SK-N-SH (cell line): ENCODE results near the gene KLRC1. TPM values are rescaled to one million over a fixed set of nuclear protein-coding genes. Genes with fewer than 3 reads are reported as not detected.

ENCODE experiments used
- CTCF ChIA-PET: fragments of 300-600, 350-600 bp; formaldehyde crosslinking; extraction: SDS; loops from one replicate; lab custom pipeline; 2021; lab: Yijun Ruan, JAX
- POLR2A ChIA-PET: fragments of 350-600 bp; sonication (Branson Sonifier 250); formaldehyde crosslinking; extraction: SDS; loops from one replicate; lab custom pipeline; 2020; ENCODE audit warnings: antibody characterized with exemption, inconsistent platforms; lab: Yijun Ruan, JAX
- DNase-seq: peaks from one replicate; pipeline ENCODE4 v3.0.0; 2012
- H2AFZ ChIP-seq: fragments of 200-600 bp; sonication (generic); 2 replicates; pipeline ENCODE4 v1.8.1; 2016; ENCODE audit warnings: antibody characterized with exemption, mild to moderate bottlenecking, low read depth
- H3F3A ChIP-seq: fragments of 200-600 bp; sonication (generic); replicated peaks from 2 replicates; pipeline ENCODE3; 2016; ENCODE audit warnings: antibody characterized with exemption, mild to moderate bottlenecking; ENCODE audit not compliant: insufficient read depth
- H3K27ac ChIP-seq, 2 experiments: fragments of 200-500 bp in 1 of 2; fragments of 200-600 bp in 1 of 2; sonication (Bioruptor generic) in 1 of 2; sonication (generic), shearing (Covaris generic) in 1 of 2; 2 replicates each; pipeline versions ENCODE4 v1.5.1 to v1.6.1; 2014 to 2016; ENCODE audit warnings: low read depth in 2 of 2, inconsistent platforms in 1 of 2, low read length in 1 of 2, mild to moderate bottlenecking in 1 of 2, mixed read lengths in 1 of 2
- H3K27me3 ChIP-seq: fragments of 200-600 bp; sonication (generic), shearing (Covaris generic); 2 replicates; pipeline ENCODE4 v1.6.1; 2016; ENCODE audit warnings: mixed run types; ENCODE audit not compliant: insufficient read depth
- H3K36me3 ChIP-seq, 2 experiments: fragments of 200-500 bp in 1 of 2; fragments of 200-600 bp in 1 of 2; sonication (Bioruptor generic) in 1 of 2; sonication (generic) in 1 of 2; replicated peaks in 1 of 2; 2 replicates each; pipeline versions ENCODE3 to v1.5.1; 2014 to 2016; ENCODE audit warnings: low read length in 1 of 2, mild to moderate bottlenecking in 1 of 2; ENCODE audit not compliant: insufficient read depth in 2 of 2, control insufficient read depth in 1 of 2
- H3K4me1 ChIP-seq, 2 experiments: fragments of 200-500 bp in 1 of 2; fragments of 200-600 bp in 1 of 2; sonication (Bioruptor generic) in 1 of 2; sonication (generic), shearing (Covaris generic) in 1 of 2; 2 replicates each; pipeline versions ENCODE4 v1.5.1 to v1.6.1; 2014 to 2016; ENCODE audit warnings: low read depth in 1 of 2, low read length in 1 of 2, mixed run types in 1 of 2; ENCODE audit not compliant: insufficient read depth in 2 of 2, control insufficient read depth in 1 of 2
- H3K4me2 ChIP-seq: fragments of 200-600 bp; sonication (generic), shearing (Covaris generic); 2 replicates; pipeline ENCODE4 v1.6.1; 2017; ENCODE audit warnings: mixed run types
- H3K4me3 ChIP-seq, 2 experiments: fragments of 200-500 bp in 1 of 2; fragments of 200-600 bp in 1 of 2; sonication (Bioruptor generic) in 1 of 2; sonication (generic), shearing (Covaris generic) in 1 of 2; 2 replicates each; pipeline versions ENCODE4 v1.5.1 to v1.8.1; 2014 to 2016; ENCODE audit warnings: low read depth in 2 of 2, inconsistent platforms in 1 of 2, low read length in 1 of 2, mild to moderate bottlenecking in 1 of 2, mixed read lengths in 1 of 2, moderate library complexity in 1 of 2
- H3K79me2 ChIP-seq: fragments of 200-600 bp; sonication (generic); 2 replicates; pipeline ENCODE4 v1.8.1; 2017; ENCODE audit warnings: mild to moderate bottlenecking; ENCODE audit not compliant: insufficient read depth
- H3K9ac ChIP-seq: fragments of 200-600 bp; sonication (generic); 2 replicates; pipeline ENCODE4 v1.6.1; 2017; ENCODE audit warnings: mixed run types
- H3K9me2 ChIP-seq: fragments of 200-600 bp; sonication (generic); 2 replicates; pipeline ENCODE4 v1.6.1; 2017; ENCODE audit warnings: mixed run types
- H3K9me3 ChIP-seq: fragments of 200-600 bp; sonication (generic); 2 replicates; pipeline ENCODE4 v1.6.1; 2017; ENCODE audit warnings: mixed run types, mild to moderate bottlenecking, moderate library complexity
- H4K20me1 ChIP-seq: fragments of 200-600 bp; sonication (generic); 2 replicates; pipeline ENCODE4 v1.6.1; 2017; ENCODE audit warnings: mild to moderate bottlenecking, mixed run types; ENCODE audit not compliant: insufficient read depth
- CHD2 ChIP-seq: fragments of 150-350 bp; IDR thresholded peaks from 2 replicates; pipeline ENCODE4 v1.6.1; 2018; ENCODE audit warnings: low read length; ENCODE audit not compliant: partially characterized antibody
- FOSL2 ChIP-seq: IDR thresholded peaks from 2 replicates; pipeline ENCODE4 v1.4.0; 2012; ENCODE audit warnings: low read depth, mild to moderate bottlenecking, moderate library complexity, borderline replicate concordance
- FOXM1 ChIP-seq: IDR thresholded peaks from 2 replicates; pipeline ENCODE4 v1.4.0; 2012; ENCODE audit warnings: low read depth, mild to moderate bottlenecking
- GABPA ChIP-seq: IDR thresholded peaks from 2 replicates; pipeline ENCODE4 v1.4.0; 2012; ENCODE audit warnings: low read depth, mild to moderate bottlenecking
- MAX ChIP-seq: IDR thresholded peaks from 2 replicates; pipeline ENCODE4 v1.4.0; 2012; ENCODE audit warnings: low read depth
- MXI1 ChIP-seq: IDR thresholded peaks from 2 replicates; pipeline ENCODE4 v1.6.1; 2012; ENCODE audit warnings: mild to moderate bottlenecking, low read depth, low read length, improper control_type of control experiment
- NRF1 ChIP-seq: IDR thresholded peaks from 2 replicates; pipeline ENCODE4 v1.6.1; 2012; ENCODE audit warnings: low read depth, mild to moderate bottlenecking, low read length
- POLR2AphosphoS5 ChIP-seq: IDR thresholded peaks from 2 replicates; pipeline ENCODE4 v1.6.1; 2012; ENCODE audit warnings: low read depth, low read length
- RCOR1 ChIP-seq: fragments of 150-350 bp; IDR thresholded peaks from 2 replicates; pipeline ENCODE4 v1.6.1; 2017; ENCODE audit warnings: antibody characterized with exemption, low read length
- RFX5 ChIP-seq: IDR thresholded peaks from 2 replicates; pipeline ENCODE4 v1.6.1; 2012; ENCODE audit warnings: mild to moderate bottlenecking, improper control_type of control experiment, low read length
- SIN3A ChIP-seq: IDR thresholded peaks from 2 replicates; pipeline ENCODE4 v1.6.1; 2012; ENCODE audit warnings: low read depth, mild to moderate bottlenecking, low read length, moderate library complexity, borderline replicate concordance
- TAF1 ChIP-seq: IDR thresholded peaks from 2 replicates; pipeline ENCODE4 v1.6.1; 2012; ENCODE audit warnings: low read depth, mild to moderate bottlenecking, low read length, moderate library complexity, borderline replicate concordance
- TCF12 ChIP-seq: IDR thresholded peaks from 2 replicates; pipeline ENCODE4 v1.4.0; 2012
- TEAD4 ChIP-seq: IDR thresholded peaks from 2 replicates; pipeline ENCODE4 v1.4.0; 2012; ENCODE audit warnings: mild to moderate bottlenecking, borderline replicate concordance; ENCODE audit not compliant: insufficient read depth
- USF2 ChIP-seq: fragments of 150-350 bp; IDR thresholded peaks from 2 replicates; pipeline ENCODE4 v1.6.1; 2017; ENCODE audit warnings: antibody characterized with exemption, low read length, low read depth, borderline replicate concordance
- YY1 ChIP-seq: IDR thresholded peaks from 2 replicates; pipeline ENCODE4 v1.4.0; 2012; ENCODE audit warnings: low read depth, mild to moderate bottlenecking
- WGBS: methylation state at CpG from one replicate; pipeline ENCODE4 v1.1.6; 2017; ENCODE audit warnings: low lambda C conversion rate; 5-methylcytosine and 5-hydroxymethylcytosine counted together
- polyA plus RNA-seq, 3 experiments: library from polyadenylated mRNA; depleted of rRNA; stranded (reverse); fragments of >200 nt; gene quantifications; 2 replicates each; pipeline ENCODE4 v1.2.3, GENCODE V29; 2012
- TF ChIP-seq, protein P1 (sequence below): fragments of 200-600 bp; sonication (generic); IDR thresholded peaks from 2 replicates; pipeline ENCODE4 v1.6.1; 2017; ENCODE audit warnings: antibody characterized with exemption, mild to moderate bottlenecking, moderate library complexity
- TF ChIP-seq, protein P2 (sequence below): IDR thresholded peaks from 2 replicates; pipeline ENCODE4 v1.4.0; 2012; ENCODE audit warnings: low read depth, borderline replicate concordance
- TF ChIP-seq, protein P3 (sequence below): fragments of 150-350 bp; IDR thresholded peaks from 2 replicates; pipeline ENCODE4 v1.6.1; 2016; ENCODE audit warnings: mild to moderate bottlenecking, low read depth, low read length

Gene KLRC1
- polyA plus RNA-seq, 1 of the 3 experiments (the other 2 are of a cell fraction): not detected

GRCh38 chr12:10498042-10498441 lies 44.9 kb upstream of the KLRC1 start:
- ChIA-PET POLR2A (no interaction called here), CTCF (no interaction called here)
- no peaks in the 10 kb centered on the region for H3K4me1 ChIP-seq
- no peak overlapping the region for H3K9ac ChIP-seq
- no peak for DNase-seq
- H3K36me3 ChIP-seq: no peaks in the 10 kb centered on the region
- no peak overlapping the region for H3K4me3 ChIP-seq
- 0% methylated on average over 1 of the region's 1 CpG for WGBS
- H3K27ac ChIP-seq: no peak overlapping the region
- TF ChIP-seq, protein P1, sequence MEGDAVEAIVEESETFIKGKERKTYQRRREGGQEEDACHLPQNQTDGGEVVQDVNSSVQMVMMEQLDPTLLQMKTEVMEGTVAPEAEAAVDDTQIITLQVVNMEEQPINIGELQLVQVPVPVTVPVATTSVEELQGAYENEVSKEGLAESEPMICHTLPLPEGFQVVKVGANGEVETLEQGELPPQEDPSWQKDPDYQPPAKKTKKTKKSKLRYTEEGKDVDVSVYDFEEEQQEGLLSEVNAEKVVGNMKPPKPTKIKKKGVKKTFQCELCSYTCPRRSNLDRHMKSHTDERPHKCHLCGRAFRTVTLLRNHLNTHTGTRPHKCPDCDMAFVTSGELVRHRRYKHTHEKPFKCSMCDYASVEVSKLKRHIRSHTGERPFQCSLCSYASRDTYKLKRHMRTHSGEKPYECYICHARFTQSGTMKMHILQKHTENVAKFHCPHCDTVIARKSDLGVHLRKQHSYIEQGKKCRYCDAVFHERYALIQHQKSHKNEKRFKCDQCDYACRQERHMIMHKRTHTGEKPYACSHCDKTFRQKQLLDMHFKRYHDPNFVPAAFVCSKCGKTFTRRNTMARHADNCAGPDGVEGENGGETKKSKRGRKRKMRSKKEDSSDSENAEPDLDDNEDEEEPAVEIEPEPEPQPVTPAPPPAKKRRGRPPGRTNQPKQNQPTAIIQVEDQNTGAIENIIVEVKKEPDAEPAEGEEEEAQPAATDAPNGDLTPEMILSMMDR: no peak
- TF ChIP-seq CHD2 (no peak), POLR2AphosphoS5 (no peak), RFX5 (no peak), RCOR1 (no peak), FOSL2 (no peak), TAF1 (no peak), MXI1 (no peak), SIN3A (no peak), MAX (no peak), USF2 (no peak), TCF12 (no peak), GABPA (no peak), FOXM1 (no peak), YY1 (no peak), TEAD4 (no peak), NRF1 (no peak)
- TF ChIP-seq, protein P2, sequence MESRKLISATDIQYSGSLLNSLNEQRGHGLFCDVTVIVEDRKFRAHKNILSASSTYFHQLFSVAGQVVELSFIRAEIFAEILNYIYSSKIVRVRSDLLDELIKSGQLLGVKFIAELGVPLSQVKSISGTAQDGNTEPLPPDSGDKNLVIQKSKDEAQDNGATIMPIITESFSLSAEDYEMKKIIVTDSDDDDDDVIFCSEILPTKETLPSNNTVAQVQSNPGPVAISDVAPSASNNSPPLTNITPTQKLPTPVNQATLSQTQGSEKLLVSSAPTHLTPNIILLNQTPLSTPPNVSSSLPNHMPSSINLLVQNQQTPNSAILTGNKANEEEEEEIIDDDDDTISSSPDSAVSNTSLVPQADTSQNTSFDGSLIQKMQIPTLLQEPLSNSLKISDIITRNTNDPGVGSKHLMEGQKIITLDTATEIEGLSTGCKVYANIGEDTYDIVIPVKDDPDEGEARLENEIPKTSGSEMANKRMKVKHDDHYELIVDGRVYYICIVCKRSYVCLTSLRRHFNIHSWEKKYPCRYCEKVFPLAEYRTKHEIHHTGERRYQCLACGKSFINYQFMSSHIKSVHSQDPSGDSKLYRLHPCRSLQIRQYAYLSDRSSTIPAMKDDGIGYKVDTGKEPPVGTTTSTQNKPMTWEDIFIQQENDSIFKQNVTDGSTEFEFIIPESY: no peak
- TF ChIP-seq, protein P3, sequence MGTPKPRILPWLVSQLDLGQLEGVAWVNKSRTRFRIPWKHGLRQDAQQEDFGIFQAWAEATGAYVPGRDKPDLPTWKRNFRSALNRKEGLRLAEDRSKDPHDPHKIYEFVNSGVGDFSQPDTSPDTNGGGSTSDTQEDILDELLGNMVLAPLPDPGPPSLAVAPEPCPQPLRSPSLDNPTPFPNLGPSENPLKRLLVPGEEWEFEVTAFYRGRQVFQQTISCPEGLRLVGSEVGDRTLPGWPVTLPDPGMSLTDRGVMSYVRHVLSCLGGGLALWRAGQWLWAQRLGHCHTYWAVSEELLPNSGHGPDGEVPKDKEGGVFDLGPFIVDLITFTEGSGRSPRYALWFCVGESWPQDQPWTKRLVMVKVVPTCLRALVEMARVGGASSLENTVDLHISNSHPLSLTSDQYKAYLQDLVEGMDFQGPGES: no peak
- H4K20me1 ChIP-seq: no peaks in the 10 kb centered on the region
- H3K4me2 ChIP-seq: no peak overlapping the region
- H3K27me3 ChIP-seq: no peaks in the 10 kb centered on the region; the same call in 1 of the 2 replicates
- no peaks in the 10 kb centered on the region for H3K9me3 ChIP-seq
- H3K79me2 ChIP-seq: no peaks in the 10 kb centered on the region
- no peaks in the 10 kb centered on the region for H3K9me2 ChIP-seq
- no peak overlapping the region for H2AFZ ChIP-seq
- H3F3A ChIP-seq: no peaks in the 10 kb centered on the region
